NCI-H146 (cell line): ENCODE measurements around the gene GEN1.
A peak's percentile ranks its signal among the peaks of the same experiment; 100 is the strongest.

ENCODE experiments used
- DNase-seq: peaks from one replicate; lab custom pipeline; 2025; lab: John Stamatoyannopoulos, UW

Gene GEN1

DNA sequence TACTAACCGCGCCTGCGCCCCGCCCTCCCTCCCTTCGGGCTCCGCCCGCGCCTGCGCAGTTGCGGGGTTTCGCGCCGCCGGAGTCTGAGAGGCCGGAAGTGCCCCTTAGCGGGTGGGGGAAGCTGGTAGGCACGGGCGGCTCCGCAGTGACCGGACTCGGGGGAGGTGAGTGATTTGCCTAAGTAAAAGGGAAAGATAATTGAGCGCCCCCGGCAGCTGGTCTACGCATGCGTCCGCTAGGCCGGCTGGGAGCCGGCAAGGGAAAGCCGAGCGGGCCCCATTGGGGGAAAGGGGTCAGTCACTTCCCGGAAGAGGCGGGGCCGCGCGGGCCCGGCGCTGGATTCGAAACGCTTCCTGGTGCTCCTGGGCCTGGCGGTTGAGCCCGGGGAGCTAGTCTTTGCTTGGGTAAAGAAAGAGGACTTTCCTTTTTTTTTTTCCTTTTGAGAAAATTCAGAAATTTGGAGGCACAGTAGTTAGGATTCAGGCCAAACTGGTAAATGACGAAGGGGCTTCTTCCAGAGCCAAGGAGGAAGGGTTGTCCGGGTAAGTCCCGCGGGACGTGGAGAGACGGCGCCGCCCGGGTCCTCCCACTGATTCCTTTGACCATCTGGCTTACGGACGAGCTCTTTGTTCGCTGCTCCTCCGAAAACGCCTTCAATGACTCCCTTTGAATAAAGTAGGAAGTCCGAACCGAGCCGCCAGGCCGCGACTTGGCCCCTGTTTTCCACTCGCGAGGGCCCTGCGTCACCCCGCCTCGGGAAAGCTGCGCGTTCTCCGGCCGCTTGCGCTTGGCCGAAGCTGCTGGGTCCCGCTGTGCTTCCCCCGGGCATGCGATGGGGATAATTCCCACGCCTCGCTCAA lies at the start of gene GEN1, which contains the start of gene SMC6:
GEN1 (plus strand) TSS at position 336 of the 861 bp plus-strand sequence. CDS start 5,806 bp downstream, outside the sequence.
SMC6 (minus strand) TSS at position 8 of the 861 bp plus-strand sequence. CDS start 7,864 bp downstream, outside the sequence.
- peak; percentile 97 for DNase-seq

DNA sequence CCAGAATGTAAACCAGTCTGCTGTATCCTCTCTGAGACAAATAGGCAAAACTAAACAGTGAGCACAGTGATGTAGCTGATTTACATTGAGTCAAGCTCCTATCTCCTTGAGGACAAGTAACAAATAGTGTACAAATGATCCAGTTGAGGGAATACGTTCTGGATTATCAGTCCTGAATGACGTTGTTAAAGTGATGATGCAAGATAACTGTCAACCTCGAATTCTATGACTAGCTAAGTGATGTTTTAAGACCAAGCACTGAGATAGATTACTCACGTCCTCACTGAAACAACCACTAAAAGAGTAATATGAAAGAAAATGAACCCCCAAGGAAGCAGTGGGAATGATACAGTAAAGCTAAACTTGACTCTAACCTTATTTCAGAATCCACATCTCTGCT lies 47.1 kb upstream of the GEN1 start:
- no peak for DNase-seq

GRCh38 chr2:17708501-17708900 lies 45.4 kb upstream of the GEN1 start:
- no peak for DNase-seq

DNA sequence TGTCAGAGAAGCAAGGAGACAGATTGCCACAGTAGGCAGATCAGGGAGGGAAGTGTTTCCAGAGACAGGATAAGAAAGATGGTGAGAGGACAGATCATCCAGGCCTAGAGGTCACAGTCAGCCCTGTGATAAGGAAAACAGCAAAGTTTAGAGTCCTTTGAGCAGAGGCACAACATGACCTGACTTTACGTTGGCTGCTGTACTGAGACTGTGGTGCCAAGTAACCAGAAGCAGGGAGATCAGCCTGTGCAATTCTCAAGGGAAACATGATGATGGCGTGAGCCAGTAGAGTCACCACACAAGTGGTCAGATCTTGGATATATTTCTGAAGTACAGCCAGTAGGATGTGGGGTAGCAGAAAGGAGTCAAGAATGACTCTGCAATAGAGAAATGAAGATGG lies 44.0 kb upstream of the GEN1 start:
- DNase-seq: no peak

GRCh38 chr2:17710547-17711248 lies 43.2 kb upstream of the GEN1 start:
- no peak for DNase-seq

GRCh38 chr2:17713291-17713690 lies 40.6 kb upstream of the GEN1 start:
- DNase-seq: no peak

DNA sequence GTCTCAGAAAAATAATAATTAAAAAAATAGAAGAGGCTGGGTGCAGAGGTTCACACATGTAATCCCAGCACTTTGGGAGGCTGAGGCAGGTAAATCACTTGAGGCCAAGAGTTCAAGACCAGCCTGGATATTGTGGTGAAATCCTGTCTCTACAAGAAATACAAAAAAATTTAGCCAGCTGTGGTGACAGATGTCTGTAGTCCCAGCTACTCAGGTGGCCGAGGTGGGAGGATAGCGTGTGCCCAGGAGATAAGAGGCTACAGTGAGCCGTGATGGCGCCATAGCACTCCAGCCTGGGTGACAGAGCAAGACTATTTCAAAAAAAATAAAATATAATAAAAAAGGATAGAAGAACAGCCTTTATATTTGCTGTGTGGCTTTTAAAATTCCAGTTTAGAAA lies 36.3 kb upstream of the GEN1 start:
- no peak for DNase-seq

DNA sequence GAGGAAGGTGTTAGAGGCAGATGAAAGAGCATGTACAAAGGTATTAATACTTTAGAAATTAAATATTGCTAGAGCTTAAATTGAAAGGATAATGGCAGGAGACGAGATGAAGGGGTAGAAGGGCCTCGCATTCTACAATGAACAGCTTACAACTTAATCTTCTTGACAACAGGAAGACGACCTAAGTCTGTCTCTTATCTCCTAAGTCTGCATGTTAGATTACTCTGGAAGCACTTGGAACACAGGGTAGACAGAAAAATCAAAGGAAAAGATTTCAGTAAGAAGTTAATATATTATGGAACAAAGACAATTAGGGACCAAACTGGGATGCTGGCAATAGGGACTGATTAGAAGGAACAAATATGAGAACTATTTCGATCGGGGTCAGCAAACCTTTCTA lies 35.2 kb upstream of the GEN1 start:
- DNase-seq: no peak

DNA sequence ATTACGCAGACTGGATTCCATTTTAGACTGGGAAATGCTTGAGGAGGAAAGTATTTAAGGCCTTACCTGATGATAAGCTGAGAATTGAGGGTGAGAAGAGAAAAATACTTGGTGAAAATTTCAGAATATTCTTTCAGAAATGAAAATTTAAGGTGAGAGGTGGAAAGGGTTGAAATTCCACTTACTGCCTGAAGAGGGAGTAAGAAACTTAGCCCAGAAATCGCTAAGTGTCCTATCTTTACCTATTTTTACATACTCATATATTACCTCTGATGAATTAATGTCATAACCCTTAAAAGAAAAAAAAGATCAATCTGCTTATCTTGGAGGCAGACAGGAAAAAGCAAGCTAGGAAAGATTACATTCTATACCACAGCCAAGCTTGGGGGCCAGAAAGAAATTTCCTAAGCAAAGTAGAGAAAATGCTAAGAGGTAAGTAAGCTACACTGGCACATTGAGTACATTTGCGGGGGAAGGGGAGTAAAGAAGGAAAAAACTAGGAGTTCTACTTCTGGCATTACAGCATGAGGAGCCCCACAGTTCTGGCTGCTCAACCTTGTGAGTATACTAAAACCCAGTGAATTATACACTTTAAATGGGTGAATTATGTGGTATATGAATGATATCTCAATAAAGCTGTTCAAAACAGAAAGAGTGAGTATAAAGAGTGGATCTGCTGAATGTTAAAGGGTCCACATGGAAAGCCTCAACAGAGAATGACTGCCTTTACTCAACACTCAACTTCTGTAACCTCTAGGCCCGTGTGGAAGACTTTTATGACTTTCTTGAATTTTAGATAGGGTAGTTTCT lies 34.2 kb upstream of the GEN1 start:
- no peak for DNase-seq

DNA sequence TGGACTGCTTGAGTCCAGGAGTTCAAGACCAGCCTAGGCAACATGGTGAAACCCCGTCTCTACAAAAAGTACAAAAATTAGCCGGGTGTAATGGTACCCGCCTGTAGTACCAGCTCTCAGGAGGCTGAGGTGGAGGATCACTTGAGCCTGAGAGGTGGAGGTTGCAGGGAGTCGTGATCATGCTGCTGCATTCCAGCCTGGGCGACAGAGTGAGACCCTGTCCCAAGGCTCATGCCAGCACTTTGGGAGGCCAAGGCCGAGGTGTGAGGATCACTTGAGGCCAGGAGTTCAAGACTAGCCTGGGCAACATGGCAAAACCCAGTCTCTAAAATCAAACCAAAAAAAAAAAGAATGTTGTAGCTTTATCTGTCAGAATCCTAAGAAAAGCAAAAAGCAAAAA lies 25.7 kb upstream of the GEN1 start:
- no peak for DNase-seq

GRCh38 chr2:17729880-17730279 lies 24.1 kb upstream of the GEN1 start:
- no peak for DNase-seq

GRCh38 chr2:17733599-17733998 lies 20.3 kb upstream of the GEN1 start:
- DNase-seq: no peak

DNA sequence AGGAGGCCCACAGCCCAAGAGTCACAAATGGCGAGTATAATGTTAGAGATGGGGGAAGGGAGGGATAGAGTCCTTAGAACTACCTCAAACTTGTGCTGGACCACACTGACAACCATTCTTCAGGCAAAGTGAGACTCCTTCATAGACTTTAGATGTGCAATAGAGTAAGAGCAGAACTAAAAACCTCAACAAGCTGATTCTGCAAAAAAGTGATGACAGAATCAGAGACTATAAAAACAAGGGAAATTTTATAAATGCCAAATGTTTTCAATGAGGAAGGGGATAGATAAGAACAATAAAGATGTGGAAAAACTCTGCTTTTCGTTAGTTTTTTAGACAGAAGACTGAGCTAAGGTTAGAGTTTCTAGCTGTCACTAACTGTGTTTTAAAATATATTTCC lies 18.1 kb upstream of the GEN1 start:
- no peak for DNase-seq

- DNase-seq: no peak
Observed at GRCh38 chr2:17736989-17737388, 16.9 kb upstream of the GEN1 start.

- no peak for DNase-seq
Observed at GRCh38 chr2:17740203-17740602, 13.7 kb upstream of the GEN1 start.

DNA sequence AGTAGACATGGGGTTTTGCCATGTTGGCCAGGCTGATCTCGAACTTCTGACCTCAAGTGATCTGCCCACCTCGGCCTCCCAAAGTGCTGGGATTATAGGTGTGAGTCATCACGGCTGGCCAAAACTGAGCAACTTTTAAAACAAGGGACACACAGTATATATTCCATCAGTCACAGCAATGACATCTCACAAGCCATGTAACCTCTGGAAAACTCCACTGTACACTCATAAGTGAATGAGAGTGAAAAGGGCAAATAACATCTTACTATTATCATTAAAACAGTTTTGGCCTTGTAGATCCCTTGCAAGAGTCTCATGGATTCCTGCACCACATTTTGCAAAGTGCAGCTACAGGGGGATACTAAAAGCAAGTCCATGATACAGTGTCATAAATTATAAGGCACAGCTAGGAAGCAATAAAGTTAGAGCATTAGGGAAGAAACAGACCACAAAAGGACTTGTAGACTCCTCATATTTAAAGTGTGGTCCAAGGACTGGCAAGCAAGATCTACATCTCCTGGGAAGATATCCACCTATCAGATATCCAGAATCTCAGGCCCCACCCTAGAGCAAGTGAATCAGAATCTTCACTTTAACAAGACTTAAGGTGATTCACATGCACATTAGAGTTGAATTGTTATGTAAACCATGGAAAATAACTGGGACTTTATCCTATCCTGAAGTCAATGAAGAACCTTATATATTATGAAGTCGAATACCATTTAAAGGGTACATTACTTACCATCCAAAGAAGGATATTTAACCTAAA lies 6.1 kb upstream of the GEN1 start:
- no peak for DNase-seq

- peak; percentile 1 for DNase-seq
Observed at GRCh38 chr2:17748745-17749144, 5.2 kb upstream of the GEN1 start.

DNA sequence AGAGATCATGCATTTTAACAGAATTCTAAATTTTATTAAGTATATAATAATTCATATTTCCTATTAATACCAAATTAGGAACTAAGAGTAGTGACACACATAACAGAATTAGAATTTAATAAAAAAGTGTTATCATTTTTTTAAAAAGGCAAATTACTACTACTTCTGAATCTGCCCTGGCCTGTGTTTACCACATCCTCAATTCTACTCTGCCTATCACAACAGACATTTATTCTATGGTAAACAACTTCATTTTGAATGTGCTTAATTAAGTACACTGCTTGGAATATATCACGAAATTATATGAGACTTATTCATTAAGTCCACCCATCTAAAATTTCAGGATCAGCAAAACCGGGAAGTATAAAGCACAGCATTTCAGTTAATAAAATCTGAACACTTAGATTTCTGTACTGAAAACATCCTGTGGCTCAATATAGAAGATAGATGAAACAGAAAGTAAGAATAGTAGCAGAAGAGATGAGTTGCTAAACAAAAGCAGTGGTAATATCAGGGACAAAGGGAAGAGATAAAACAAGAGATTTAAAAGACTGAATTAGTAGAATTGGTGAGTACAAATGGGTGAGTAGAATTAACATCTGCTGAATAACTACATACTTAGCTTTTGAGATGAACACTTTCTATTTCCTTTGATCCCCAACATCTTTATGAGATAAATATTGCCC lies 4.0 kb upstream of the GEN1 start:
- DNase-seq: no peak

DNA sequence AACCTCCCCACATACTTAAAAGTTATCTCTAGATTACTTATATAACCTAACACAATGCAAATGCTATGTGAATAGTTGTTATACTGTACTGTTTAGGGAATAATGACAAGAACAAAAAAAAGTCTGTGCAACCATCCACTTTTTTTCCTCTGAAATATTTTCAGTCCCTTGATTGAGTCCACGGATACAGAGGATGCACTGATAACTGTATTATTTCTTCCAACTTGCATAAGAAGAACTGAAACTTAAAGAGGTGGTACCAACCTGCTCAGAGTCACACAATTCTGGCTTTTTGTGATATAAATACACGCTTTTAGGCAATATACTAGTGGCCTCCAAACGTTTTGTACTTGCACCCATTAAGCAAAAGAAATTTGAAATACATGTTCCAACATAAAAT lies 1.7 kb upstream of the GEN1 start:
- DNase-seq: no peak

DNA sequence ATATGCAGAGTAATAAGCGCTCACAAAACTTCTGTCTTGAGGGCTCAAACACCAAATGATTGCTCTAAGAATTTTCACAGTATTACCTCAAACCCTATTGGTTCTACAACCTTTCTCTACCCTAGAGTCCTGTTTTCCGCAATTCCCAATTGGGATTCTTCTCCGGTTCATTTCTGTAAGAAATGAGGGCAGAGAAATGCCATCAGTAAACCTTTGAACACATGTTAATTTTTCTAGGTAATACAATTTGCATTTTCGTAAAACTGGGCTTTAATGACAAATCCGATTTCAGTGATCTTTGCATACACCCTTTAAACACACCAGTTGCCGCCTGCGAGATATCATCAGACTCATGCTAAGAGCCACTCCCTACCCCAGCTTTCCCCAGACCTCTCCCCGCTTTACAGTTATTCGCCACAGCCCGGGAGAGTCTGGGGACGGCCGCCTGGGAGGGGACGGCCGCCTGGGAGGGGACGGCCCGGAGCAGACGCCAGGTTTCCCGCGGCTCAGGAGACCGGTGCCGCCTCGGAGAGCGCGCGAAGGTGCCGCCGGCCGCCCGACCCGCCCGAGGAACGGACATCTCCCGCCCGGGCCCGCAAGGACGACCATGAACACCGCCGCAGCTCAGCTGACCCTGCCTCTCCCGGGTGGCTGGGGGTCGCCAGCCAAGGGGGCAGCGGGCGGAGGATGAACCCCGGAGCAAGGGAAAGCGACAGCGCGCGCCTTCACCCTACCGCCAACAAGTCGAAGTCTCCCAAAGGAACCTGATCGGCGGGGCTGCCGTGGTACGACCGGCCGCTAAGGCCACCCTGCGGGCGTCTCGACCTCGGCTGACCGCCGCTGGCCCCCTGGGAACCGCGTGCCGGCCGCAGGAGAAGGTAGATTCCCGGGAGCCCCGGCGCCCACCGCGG lies 791 bp upstream of the GEN1 start:
- peak; percentile 77 for DNase-seq
